ENCODE measurements around the gene PM20D1.

Gene PM20D1

GRCh38 chr1:205843036-205843859 is 6.7 kb downstream of the PM20D1 start:
- peaks cover 22% of the 10 kb centered on the region for H3K4me1 ChIP-seq
- no peak overlapping the region for H3K9ac ChIP-seq
- no peak for TF ChIP-seq Cebpa-rat (IDR thresholded peaks at IDR 0.05)
- no peaks in the 10 kb centered on the region for H4K20me1 ChIP-seq
- peaks cover 12% of the 10 kb centered on the region; the same call in 1 of the 2 replicates for H3K36me3 ChIP-seq
- H3K27me3 ChIP-seq = no peaks in the 10 kb centered on the region
- no peaks in the 10 kb centered on the region for H3K9me3 ChIP-seq
- no peak overlapping the region for H3K4me2 ChIP-seq
- no peak overlapping the region for H3K4me3 ChIP-seq
- H3K27ac ChIP-seq = no peak overlapping the region

- Histone ChIP-seq H4K20me1 (no peaks in the 10 kb centered on the region), H3K4me2 (no peak overlapping the region), H3K9me3 (no peaks in the 10 kb centered on the region), H3K36me3 (peaks cover 16% of the 10 kb centered on the region; the same call in 1 of the 2 replicates), H3K27ac (no peak overlapping the region), H3K4me3 (no peak overlapping the region), H3K27me3 (no peaks in the 10 kb centered on the region), H3K9ac (no peak overlapping the region), H3K4me1 (peaks cover 22% of the 10 kb centered on the region)
- TF ChIP-seq Cebpa-rat (IDR thresholded peaks at IDR 0.05) = no peak
These were observed 7.7 kb downstream of the PM20D1 start for GRCh38 chr1:205842229-205842628.

- no peak for TF ChIP-seq Cebpa-rat (IDR thresholded peaks at IDR 0.05)
- no peaks in the 10 kb centered on the region for H4K20me1 ChIP-seq
- peaks cover 22% of the 10 kb centered on the region for H3K4me1 ChIP-seq
- H3K27ac ChIP-seq = peak overlapping the region; percentile 25; the same call in 1 of the 2 replicates
- no peaks in the 10 kb centered on the region for H3K27me3 ChIP-seq
- H3K36me3 ChIP-seq = peaks cover 12% of the 10 kb centered on the region; the same call in 1 of the 2 replicates
- no peak overlapping the region for H3K4me3 ChIP-seq
- no peaks in the 10 kb centered on the region for H3K9me3 ChIP-seq
- H3K4me2 ChIP-seq = peak overlapping the region; percentile 54
- H3K9ac ChIP-seq = no peak overlapping the region; the same call in 1 of the 2 replicates
These were observed 9.6 kb downstream of the PM20D1 start for GRCh38 chr1:205840146-205840923.

GRCh38 chr1:205837382-205837970 is 12.5 kb downstream of the PM20D1 start:
- peaks cover 25% of the 10 kb centered on the region for H3K4me1 ChIP-seq
- no peak for TF ChIP-seq Cebpa-rat (IDR thresholded peaks at IDR 0.05)
- no peak overlapping the region for H3K4me2 ChIP-seq
- H4K20me1 ChIP-seq = no peaks in the 10 kb centered on the region
- H3K9ac ChIP-seq = no peak overlapping the region
- no peaks in the 10 kb centered on the region for H3K27me3 ChIP-seq
- no peaks in the 10 kb centered on the region for H3K9me3 ChIP-seq
- no peak overlapping the region for H3K4me3 ChIP-seq
- H3K36me3 ChIP-seq = peaks cover 4% of the 10 kb centered on the region; the same call in 1 of the 2 replicates
- H3K27ac ChIP-seq = no peak overlapping the region

DNA sequence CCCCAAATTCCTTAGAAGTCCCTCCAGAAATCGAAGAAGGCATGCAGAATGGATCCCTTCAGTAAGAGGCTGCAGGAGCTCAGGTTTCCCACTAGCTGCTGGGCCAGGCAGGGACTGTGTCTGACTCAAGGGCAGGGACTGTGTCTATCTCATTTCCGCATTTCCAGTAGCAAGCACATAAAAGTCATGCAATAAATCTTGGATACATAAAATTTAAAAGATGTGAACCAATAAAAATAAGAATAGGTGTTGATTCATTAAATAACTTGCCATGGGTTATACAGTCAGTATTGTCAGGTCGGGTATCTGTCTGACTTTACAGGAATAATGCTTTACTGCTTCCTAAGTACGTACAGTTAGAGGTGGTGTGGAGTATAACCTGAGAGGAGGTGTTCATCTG is 15.2 kb downstream of the PM20D1 start:
- TF ChIP-seq Cebpa-rat (IDR thresholded peaks at IDR 0.05) = no peak
- Histone ChIP-seq H3K27me3 (no peaks in the 10 kb centered on the region), H3K4me1 (peaks cover 23% of the 10 kb centered on the region), H3K4me2 (no peak overlapping the region), H4K20me1 (no peaks in the 10 kb centered on the region), H3K36me3 (peaks cover 4% of the 10 kb centered on the region; the same call in 1 of the 2 replicates), H3K27ac (no peak overlapping the region), H3K9ac (no peak overlapping the region), H3K9me3 (no peaks in the 10 kb centered on the region), H3K4me3 (no peak overlapping the region)

- no peak for TF ChIP-seq Cebpa-rat (IDR thresholded peaks at IDR 0.05)
- Histone ChIP-seq H3K4me2 (peak overlapping the region; percentile 68), H3K4me3 (no peak overlapping the region), H3K27me3 (no peaks in the 10 kb centered on the region), H3K27ac (peak overlapping the region; percentile 60), H3K36me3 (peaks cover 1% of the 10 kb centered on the region; the same call in 1 of the 2 replicates), H3K4me1 (peaks cover 26% of the 10 kb centered on the region), H4K20me1 (no peaks in the 10 kb centered on the region), H3K9me3 (no peaks in the 10 kb centered on the region), H3K9ac (no peak overlapping the region; the same call in 1 of the 2 replicates)
These were observed 17.6 kb downstream of the PM20D1 start for GRCh38 chr1:205832326-205832751.

DNA sequence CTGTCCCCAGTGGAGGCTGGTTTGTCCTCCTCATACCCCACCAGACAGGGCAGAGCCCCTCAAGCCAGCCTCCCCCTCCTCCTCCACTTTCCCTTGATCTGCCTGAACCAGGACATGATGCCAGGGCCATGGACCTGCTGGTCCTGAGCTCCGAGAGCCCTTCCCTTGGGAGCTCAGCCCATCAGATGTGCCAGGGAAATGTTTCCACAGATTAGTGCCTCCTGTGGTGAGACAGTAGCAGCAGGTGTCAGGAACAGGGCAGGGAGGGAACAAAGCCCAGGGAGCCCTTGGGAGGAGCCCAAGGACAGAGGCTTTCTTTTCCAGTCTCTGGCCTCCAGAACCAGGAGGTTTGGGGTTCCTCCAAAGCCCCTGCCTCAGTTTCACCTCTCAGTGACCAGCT is 22.3 kb downstream of the PM20D1 start:
- peaks cover 36% of the 10 kb centered on the region for H3K9me3 ChIP-seq
- H3K4me3 ChIP-seq = no peak overlapping the region
- no peak overlapping the region for H3K9ac ChIP-seq
- H3K36me3 ChIP-seq = peaks cover under 1% of the 10 kb centered on the region; the same call in 1 of the 2 replicates
- no peak overlapping the region for H3K4me2 ChIP-seq
- TF ChIP-seq Cebpa-rat (IDR thresholded peaks at IDR 0.05) = no peak
- peaks cover 37% of the 10 kb centered on the region for H3K4me1 ChIP-seq
- H4K20me1 ChIP-seq = no peaks in the 10 kb centered on the region
- H3K27ac ChIP-seq = no peak overlapping the region
- H3K27me3 ChIP-seq = no peaks in the 10 kb centered on the region

DNA sequence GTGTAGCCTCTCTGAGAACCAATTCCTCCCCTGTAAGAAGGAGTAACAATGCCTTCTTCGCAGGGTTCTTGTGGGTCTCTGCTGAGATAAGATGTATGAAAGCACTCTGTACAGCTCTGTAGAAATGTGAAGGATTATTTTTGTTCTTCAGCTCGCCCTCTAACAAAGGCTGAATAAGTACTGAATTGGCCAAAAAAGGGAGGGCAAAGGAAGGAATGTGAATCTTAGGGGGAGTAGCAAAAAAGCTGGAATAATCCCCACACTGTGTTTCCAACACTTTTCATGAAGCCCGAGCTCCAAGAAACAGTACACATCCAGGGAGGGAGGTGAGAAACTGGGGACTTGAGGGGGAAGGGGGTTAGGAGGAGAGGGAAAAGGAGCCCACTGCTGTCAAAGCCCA is 22.9 kb downstream of the PM20D1 start:
- no peak overlapping the region for H3K4me3 ChIP-seq
- H3K27me3 ChIP-seq = no peaks in the 10 kb centered on the region
- peaks cover 37% of the 10 kb centered on the region for H3K4me1 ChIP-seq
- no peak for TF ChIP-seq Cebpa-rat (IDR thresholded peaks at IDR 0.05)
- peaks cover 42% of the 10 kb centered on the region for H3K9me3 ChIP-seq
- no peak overlapping the region for H3K4me2 ChIP-seq
- peaks cover 6% of the 10 kb centered on the region for H3K36me3 ChIP-seq
- H4K20me1 ChIP-seq = no peaks in the 10 kb centered on the region
- H3K9ac ChIP-seq = no peak overlapping the region
- H3K27ac ChIP-seq = no peak overlapping the region

DNA sequence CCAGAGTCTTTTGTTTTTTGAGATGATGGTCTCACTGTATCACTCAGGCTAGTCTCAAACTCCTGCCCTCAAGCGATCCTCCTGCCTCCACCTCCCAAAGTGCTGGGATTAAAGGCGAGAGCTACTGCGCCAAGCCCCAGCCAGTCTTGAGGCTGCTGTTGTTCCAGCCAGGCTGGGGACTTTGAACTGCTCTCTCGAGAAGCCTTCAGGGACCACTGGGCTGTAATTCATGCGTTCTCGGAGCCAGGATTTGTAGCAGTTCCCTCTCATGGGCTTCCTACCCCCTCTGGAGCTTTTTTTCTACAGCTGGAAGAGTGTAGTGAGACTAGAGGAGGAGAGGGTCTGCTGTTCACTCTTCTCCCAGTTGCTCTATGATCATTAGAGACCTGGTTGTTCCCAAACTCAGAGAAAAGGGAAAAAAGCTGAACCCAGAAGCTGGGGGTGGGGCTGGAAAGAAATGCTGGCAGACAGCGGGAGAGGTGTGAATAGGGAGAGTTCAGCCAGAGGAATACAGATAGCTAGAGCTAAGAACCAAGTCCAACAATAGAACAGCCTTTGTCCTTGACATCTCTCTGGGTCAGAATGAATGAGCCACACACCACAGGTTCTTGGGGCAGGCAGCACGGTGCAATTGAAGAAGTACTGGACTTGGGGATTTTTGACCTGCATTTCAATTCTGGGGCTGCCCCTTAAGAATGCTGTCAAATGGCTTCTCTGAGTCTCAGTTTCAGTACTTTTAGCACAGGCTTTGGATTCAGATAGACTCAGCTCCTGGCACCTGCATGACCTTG is 23.7 kb downstream of the PM20D1 start:
- no peak overlapping the region for H3K4me3 ChIP-seq
- H3K4me2 ChIP-seq = no peak overlapping the region
- H3K4me1 ChIP-seq = peaks cover 36% of the 10 kb centered on the region
- no peak for TF ChIP-seq Cebpa-rat (IDR thresholded peaks at IDR 0.05)
- no peak overlapping the region for H3K27ac ChIP-seq
- no peaks in the 10 kb centered on the region for H3K27me3 ChIP-seq
- H3K36me3 ChIP-seq = peaks cover 12% of the 10 kb centered on the region
- no peak overlapping the region for H3K9ac ChIP-seq
- H3K9me3 ChIP-seq = peaks cover 50% of the 10 kb centered on the region
- H4K20me1 ChIP-seq = no peaks in the 10 kb centered on the region

Data from BLaER1 (cell line).